GM20431 (cell line): ENCODE measurements around the gene FOXO6.

Experiments
- in situ Hi-C: fragments of 300-500 bp; cut with MseI, MboI; formaldehyde crosslinking; loops from one replicate; pipeline ENCODE4 v1.15.0; 2020; ENCODE audit warnings: low sequenced_read_pairs; ENCODE audit not compliant: unreplicated experiment

Gene FOXO6

GRCh38 chr1:41418857-41419583 lies 57.8 kb downstream of the FOXO6 start:
- in situ Hi-C loops: loop anchor here (10.0 kb wide), 1 partner anchor 144 kb away; no protein-coding TSS in a partner anchor

- in situ Hi-C loops: loop anchor here (10.0 kb wide), 1 partner anchor 145 kb away; no protein-coding TSS in a partner anchor
Observed at GRCh38 chr1:41419584-41420295, 58.5 kb downstream of the FOXO6 start.

- in situ Hi-C loops: no loop called here
Observed at GRCh38 chr1:41420351-41420750, 59.1 kb downstream of the FOXO6 start.

- in situ Hi-C loops: no loop called here
Observed at GRCh38 chr1:41420860-41421259, 59.6 kb downstream of the FOXO6 start.

GRCh38 chr1:41422306-41422705 lies 61.1 kb downstream of the FOXO6 start:
- in situ Hi-C loops: no loop called here

GRCh38 chr1:41423511-41424191 lies 62.4 kb downstream of the FOXO6 start:
- in situ Hi-C loops: no loop called here

GRCh38 chr1:41424581-41425118 lies 63.4 kb downstream of the FOXO6 start:
- in situ Hi-C loops: no loop called here

- in situ Hi-C loops: no loop called here
Observed at GRCh38 chr1:41425369-41425768, 64.1 kb downstream of the FOXO6 start.

GRCh38 chr1:41426201-41426890 lies 65.1 kb downstream of the FOXO6 start:
- in situ Hi-C loops: no loop called here

GRCh38 chr1:41427122-41427913 lies 66.1 kb downstream of the FOXO6 start:
- in situ Hi-C loops: no loop called here

- in situ Hi-C loops: no loop called here
Observed at GRCh38 chr1:41427916-41428737, 66.9 kb downstream of the FOXO6 start.

- in situ Hi-C loops: no loop called here
Observed at GRCh38 chr1:41428738-41429640, 67.8 kb downstream of the FOXO6 start.

- in situ Hi-C loops: no loop called here
Observed at GRCh38 chr1:41429641-41430035, 68.4 kb downstream of the FOXO6 start.

GRCh38 chr1:41430069-41430468 lies 68.8 kb downstream of the FOXO6 start:
- in situ Hi-C loops: no loop called here

GRCh38 chr1:41430582-41430981 lies 69.3 kb downstream of the FOXO6 start:
- in situ Hi-C loops: no loop called here

- in situ Hi-C loops: no loop called here
Observed at GRCh38 chr1:41431490-41432350, 70.5 kb downstream of the FOXO6 start.
